Ectodermal cell (in vitro differentiated cells): ENCODE measurements around the gene BNC2.

Experiments
- H3K27ac ChIP-seq: 2 replicates; pipeline ENCODE4 v1.7.0; 2013; ENCODE audit warnings: mild to moderate bottlenecking, low read depth, low read length; ENCODE audit not compliant: insufficient read depth, poor library complexity, severe bottlenecking
- H3K27me3 ChIP-seq: 2 replicates; pipeline ENCODE4 v1.7.0; 2013; ENCODE audit warnings: mild to moderate bottlenecking, low read length; ENCODE audit not compliant: insufficient read depth, control insufficient read depth, poor library complexity, severe bottlenecking
- H3K36me3 ChIP-seq: one replicate; pipeline ENCODE4 v1.7.0; 2013; ENCODE audit warnings: low read length; ENCODE audit not compliant: control insufficient read depth, insufficient read depth
- H3K4me1 ChIP-seq: one replicate; pipeline ENCODE4 v1.7.0; 2013; ENCODE audit warnings: low read length; ENCODE audit not compliant: control insufficient read depth, insufficient read depth
- H3K4me3 ChIP-seq: 2 replicates; pipeline ENCODE4 v1.7.0; 2013; ENCODE audit warnings: low read depth, low read length, control low read depth; ENCODE audit not compliant: insufficient read depth
- H3K9me3 ChIP-seq: 2 replicates; pipeline ENCODE4 v1.7.0; 2013; ENCODE audit warnings: mild to moderate bottlenecking, low read length, moderate library complexity; ENCODE audit not compliant: control insufficient read depth
- WGBS, 2 experiments: methylation state at CpG; one replicate each; pipeline ENCODE4 v1.1.7; 2013; ENCODE audit warnings: missing lambda C conversion rate in 2 of 2; 5-methylcytosine and 5-hydroxymethylcytosine counted together

The BNC2 gene

GRCh38 chr9:16601991-16602390 is 268.5 kb downstream of the BNC2 start:
- Histone ChIP-seq H3K27me3 (no peaks in the 10 kb centered on the region), H3K4me1 (no peaks in the 10 kb centered on the region), H3K36me3 (no peaks in the 10 kb centered on the region), H3K4me3 (no peak overlapping the region), H3K27ac (no peak overlapping the region), H3K9me3 (no peaks in the 10 kb centered on the region)

DNA sequence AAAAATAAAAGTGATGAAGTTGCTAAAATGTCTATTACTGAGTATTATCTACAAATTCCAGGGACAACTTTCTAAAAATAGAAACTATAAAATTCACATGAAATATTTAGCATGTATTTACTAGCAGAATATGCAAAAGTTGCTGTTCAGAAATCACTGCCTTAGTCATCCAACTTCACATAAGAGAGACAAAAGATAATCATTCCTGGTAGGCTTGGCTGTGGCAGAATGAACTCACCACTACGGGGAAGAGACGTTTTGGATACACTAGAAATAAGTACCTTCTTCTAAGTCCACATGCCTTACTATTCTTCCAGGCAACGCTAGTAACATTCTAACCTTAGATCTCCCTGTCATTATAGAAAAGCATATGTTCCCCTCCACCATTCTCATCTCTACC is 272.2 kb downstream of the BNC2 start:
- Histone ChIP-seq H3K4me1 (peaks cover 4% of the 10 kb centered on the region), H3K9me3 (no peaks in the 10 kb centered on the region), H3K27ac (no peak overlapping the region), H3K36me3 (no peaks in the 10 kb centered on the region), H3K27me3 (no peaks in the 10 kb centered on the region), H3K4me3 (no peak overlapping the region)
- WGBS, 2 experiments: 83 to 89% methylated on average over 3 of the region's 3 CpGs

GRCh38 chr9:16597136-16597535 is 273.3 kb downstream of the BNC2 start:
- H3K4me3 ChIP-seq: no peak overlapping the region
- H3K27ac ChIP-seq: no peak overlapping the region
- H3K9me3 ChIP-seq: no peaks in the 10 kb centered on the region
- no peaks in the 10 kb centered on the region for H3K36me3 ChIP-seq
- H3K27me3 ChIP-seq: no peaks in the 10 kb centered on the region
- peaks cover 4% of the 10 kb centered on the region for H3K4me1 ChIP-seq
- WGBS, 2 experiments: 94 to 96% methylated on average over 1 of the region's 1 CpG

DNA sequence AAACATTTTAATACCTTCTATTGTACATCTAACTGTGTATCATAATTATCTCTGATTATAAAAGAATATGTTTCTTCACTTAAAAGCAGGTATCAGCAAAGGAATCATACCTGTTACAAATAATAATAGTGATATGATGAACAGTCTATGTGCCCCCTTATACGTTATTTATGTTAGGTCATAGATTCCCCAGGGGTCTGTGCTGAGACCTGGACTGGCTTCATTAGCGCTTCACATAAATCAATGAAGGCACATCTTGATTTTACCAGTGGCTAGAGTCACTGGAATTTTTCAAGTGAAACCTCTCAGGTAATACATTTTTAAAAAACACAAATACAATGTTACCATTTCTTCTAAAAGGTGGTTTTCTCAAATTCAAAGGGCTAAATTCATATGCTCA is 275.2 kb downstream of the BNC2 start:
- Histone ChIP-seq H3K9me3 (no peaks in the 10 kb centered on the region), H3K27me3 (no peaks in the 10 kb centered on the region), H3K36me3 (no peaks in the 10 kb centered on the region), H3K4me1 (peaks cover 4% of the 10 kb centered on the region), H3K4me3 (no peak overlapping the region), H3K27ac (no peak overlapping the region)
- 87 to 97% methylated on average over 2 of the region's 2 CpGs for WGBS, 2 experiments

- no peaks in the 10 kb centered on the region for H3K9me3 ChIP-seq
- peaks cover 4% of the 10 kb centered on the region for H3K4me1 ChIP-seq
- no peaks in the 10 kb centered on the region for H3K36me3 ChIP-seq
- no peak overlapping the region for H3K27ac ChIP-seq
- H3K27me3 ChIP-seq: no peaks in the 10 kb centered on the region
- H3K4me3 ChIP-seq: no peak overlapping the region
Observed at GRCh38 chr9:16594787-16595186, 275.7 kb downstream of the BNC2 start.

- H3K4me3 ChIP-seq: no peak overlapping the region
- 100% methylated on average over 1 of the region's 1 CpG for WGBS, 2 experiments
- no peaks in the 10 kb centered on the region for H3K27me3 ChIP-seq
- H3K4me1 ChIP-seq: peaks cover 4% of the 10 kb centered on the region
- H3K27ac ChIP-seq: no peak overlapping the region
- H3K36me3 ChIP-seq: no peaks in the 10 kb centered on the region
- H3K9me3 ChIP-seq: no peaks in the 10 kb centered on the region
Observed at GRCh38 chr9:16593746-16594145, 276.7 kb downstream of the BNC2 start.

GRCh38 chr9:16591092-16591491 is 279.4 kb downstream of the BNC2 start:
- Histone ChIP-seq H3K9me3 (no peaks in the 10 kb centered on the region), H3K27ac (no peak overlapping the region), H3K27me3 (no peaks in the 10 kb centered on the region), H3K4me1 (peaks cover 4% of the 10 kb centered on the region), H3K4me3 (no peak overlapping the region), H3K36me3 (no peaks in the 10 kb centered on the region)
- 75 to 100% methylated on average over 2 to 4 of the region's 5 CpGs for WGBS, 2 experiments

DNA sequence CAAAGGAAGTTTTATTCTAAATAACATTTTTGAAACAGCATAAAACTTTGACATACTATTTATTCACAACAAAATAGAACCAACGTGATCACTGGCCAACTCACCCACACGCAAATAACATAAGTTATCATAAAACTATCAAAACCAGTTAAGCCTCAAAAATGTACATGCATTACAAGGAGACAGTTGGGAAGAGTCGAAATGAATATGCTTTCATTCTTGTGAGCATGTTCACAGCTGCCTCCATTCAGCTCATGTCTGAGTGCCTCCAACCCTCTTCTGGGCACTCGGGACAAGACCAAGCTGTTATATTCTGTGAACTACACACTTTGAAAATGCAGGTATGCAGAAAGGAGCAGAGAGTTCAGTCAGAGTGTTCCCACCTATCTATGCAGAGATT is 284.9 kb downstream of the BNC2 start:
- Histone ChIP-seq H3K36me3 (no peaks in the 10 kb centered on the region), H3K27me3 (no peaks in the 10 kb centered on the region), H3K9me3 (no peaks in the 10 kb centered on the region), H3K4me3 (no peak overlapping the region), H3K27ac (no peak overlapping the region), H3K4me1 (no peaks in the 10 kb centered on the region)
- WGBS, 2 experiments: 90 to 94% methylated on average over 4 of the region's 4 CpGs

DNA sequence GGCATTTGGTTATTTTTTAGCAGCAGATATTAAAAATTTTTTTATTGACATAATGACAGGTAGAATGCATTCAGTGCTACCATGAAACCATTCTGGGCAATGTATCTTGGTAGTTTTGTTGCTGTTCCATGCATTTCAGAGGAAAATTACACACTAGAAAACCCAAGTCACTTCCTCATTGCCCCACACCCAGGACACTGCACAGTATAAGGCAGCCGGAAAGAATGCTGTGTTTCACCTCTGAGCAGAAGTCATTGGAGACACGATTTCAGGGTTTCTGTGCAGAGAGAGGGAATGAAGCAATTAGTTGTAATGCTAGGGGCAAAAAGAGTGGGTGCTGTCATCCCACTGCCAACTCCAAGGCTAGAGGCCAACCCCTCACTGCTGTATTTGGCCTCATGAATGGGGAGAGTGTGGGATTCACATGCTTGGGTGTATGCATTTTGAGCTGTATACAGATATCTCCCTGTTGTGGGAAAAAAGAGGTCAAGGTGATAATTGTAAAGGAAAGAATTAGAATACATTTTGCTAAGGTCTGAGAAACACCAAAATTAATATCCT is 290.5 kb downstream of the BNC2 start:
- H3K27ac ChIP-seq: no peak overlapping the region
- 97% methylated on average over 2 of the region's 2 CpGs for WGBS, 2 experiments
- no peaks in the 10 kb centered on the region for H3K9me3 ChIP-seq
- H3K4me1 ChIP-seq: no peaks in the 10 kb centered on the region
- no peaks in the 10 kb centered on the region for H3K36me3 ChIP-seq
- no peaks in the 10 kb centered on the region for H3K27me3 ChIP-seq
- no peak overlapping the region for H3K4me3 ChIP-seq

DNA sequence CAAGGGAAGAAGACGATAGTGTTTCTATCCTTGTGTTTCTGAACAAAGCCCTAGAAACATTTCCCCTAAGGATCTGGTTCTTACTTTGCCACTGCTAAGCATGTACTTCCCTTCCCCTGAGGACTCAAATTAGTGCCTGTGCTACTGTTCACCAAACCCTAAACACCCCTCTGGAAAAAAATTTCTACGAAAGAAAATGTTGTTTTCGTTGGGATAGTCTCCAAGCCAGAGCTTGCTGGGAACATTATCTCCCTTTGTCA is 294.6 kb downstream of the BNC2 start:
- Histone ChIP-seq H3K27me3 (no peaks in the 10 kb centered on the region), H3K4me3 (no peak overlapping the region)

More for the DNA sequence above, 294.6 kb downstream of the BNC2 start:
- Histone ChIP-seq H3K27ac (no peak overlapping the region), H3K4me1 (no peaks in the 10 kb centered on the region), H3K36me3 (no peaks in the 10 kb centered on the region), H3K9me3 (no peaks in the 10 kb centered on the region)
- 92 to 93% methylated on average over 3 of the region's 3 CpGs for WGBS, 2 experiments
